NCI-H2081 (cell line): ENCODE data around the gene ASCC1.
"Not testable (repeated sequence)": the region's sequence is repeated elsewhere in the genome, so short reads cannot be mapped to it uniquely, and the experiment has no call there.

Experiments used
- DNase-seq, 2 experiments: peaks; one replicate each; lab custom pipeline; 2025; lab: John Stamatoyannopoulos, UW

Gene ASCC1

GRCh38 chr10:72220637-72221036 is 4.6 kb upstream of the ASCC1 start:
- no peak for DNase-seq

DNA sequence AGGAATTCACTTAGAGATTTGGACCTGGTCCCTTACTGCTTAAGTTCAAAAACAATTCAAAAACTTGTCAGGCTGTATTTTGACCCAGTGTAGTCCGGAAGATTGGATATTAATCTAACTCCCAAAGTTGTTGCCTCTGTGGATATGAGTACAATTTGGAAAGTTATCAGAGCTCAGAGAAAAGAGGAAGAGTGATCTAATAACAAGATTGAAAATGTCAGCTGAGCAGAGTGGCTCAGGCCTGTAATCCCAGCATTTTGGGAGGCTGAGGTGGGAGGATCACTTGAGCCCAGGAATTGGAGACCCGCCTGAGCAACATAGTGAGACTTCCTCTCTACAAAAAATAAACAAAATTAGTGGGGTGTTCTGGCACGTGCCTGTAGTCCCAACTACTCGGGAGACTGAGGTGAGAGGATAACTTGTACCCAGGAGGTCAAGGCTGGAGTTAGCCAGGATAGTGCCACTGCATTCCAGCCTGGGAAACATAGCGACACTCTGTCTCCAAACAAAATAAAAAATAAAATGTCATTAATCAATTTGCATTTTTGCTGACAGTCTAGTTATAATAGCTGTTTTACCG is 3.2 kb upstream of the ASCC1 start:
- DNase-seq: no peak

DNA sequence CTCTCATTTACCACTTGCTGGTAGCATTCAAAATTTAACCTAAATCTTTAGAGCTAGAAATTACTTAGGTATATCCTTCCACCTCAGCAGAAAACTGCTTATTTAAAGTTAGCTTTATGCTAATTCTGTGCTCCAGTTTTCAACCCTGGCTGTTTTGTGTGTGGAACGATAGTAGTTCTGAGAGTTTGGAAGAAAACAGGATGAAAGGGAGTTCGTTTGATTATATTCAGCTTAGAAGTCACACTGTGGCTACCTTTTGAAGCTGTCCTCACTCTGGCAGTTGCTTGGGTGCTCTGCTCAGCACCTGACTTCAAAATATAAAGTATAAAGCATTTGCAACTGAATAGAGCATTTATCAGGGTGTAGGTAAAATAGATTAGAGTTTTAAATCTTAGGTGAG is 2.6 kb upstream of the ASCC1 start:
- DNase-seq: no peak

DNA sequence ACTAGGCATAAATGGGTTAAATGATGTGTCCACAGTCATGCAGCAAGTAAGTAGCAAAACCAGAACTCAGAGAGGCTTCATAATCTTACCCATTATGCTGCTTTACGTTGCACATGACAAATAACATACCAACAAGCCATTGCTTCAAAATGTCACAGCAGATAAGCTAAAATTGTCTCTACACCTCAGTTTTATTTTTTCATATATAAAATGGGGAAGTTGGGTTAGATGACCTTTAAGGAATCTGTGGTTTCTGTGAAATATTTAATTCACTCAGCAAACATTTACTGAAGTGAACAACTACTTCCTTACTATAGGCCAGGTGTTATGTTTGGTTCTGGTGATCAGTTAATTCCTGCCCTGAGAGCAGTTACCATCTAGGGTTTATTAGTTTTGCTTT is 2.2 kb upstream of the ASCC1 start:
- no peak for DNase-seq

GRCh38 chr10:72211832-72212231 is 4.2 kb downstream of the ASCC1 start:
- not testable (repeated sequence) for DNase-seq

GRCh38 chr10:72211381-72211780 is 4.7 kb downstream of the ASCC1 start:
- not testable (repeated sequence) for DNase-seq

GRCh38 chr10:72208526-72208925 is 7.5 kb downstream of the ASCC1 start:
- DNase-seq: not testable (repeated sequence)

- DNase-seq: no peak
Observed at GRCh38 chr10:72206511-72207229, 9.4 kb downstream of the ASCC1 start.

GRCh38 chr10:72204724-72205123 is 11.4 kb downstream of the ASCC1 start:
- no peak for DNase-seq

DNA sequence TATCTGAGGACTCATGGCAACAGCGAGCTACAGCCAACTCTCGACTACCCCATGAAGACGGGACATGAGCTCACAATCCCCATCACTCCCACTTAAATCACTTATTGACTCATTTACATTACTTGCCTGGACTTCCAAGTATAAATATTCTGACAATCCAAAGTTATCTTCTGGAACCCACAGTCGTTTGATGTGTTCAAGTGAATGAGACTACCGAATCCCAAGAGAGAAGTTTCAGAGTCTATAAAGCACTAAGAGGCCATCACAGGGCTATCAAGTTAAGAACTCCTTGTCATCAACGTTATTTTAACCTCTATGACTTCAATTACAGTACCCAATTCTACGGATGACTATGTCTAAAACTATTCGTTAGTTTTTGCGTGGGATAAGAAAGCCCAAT is 11.8 kb downstream of the ASCC1 start:
- DNase-seq: no peak

DNA sequence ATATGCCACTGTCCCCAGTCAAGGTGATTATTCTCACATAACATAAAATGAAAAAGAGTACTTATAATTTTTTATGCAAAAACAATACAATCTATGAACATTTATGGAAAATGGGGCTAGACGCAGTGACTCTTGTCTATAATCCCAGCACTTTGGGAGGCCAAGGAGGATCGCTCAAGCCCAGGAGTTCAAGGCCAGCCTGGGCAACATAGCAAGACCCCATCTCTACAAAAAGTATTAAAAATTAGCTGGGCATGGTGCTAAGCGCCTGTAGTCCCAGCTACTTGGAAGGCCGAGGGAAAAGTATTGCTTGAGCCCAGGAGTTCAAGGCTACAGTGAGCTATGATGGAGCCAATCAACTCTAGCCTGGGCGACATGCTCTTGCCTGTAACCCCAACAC is 14.8 kb downstream of the ASCC1 start:
- no peak for DNase-seq

- DNase-seq: no peak
Observed at GRCh38 chr10:72200883-72201282, 15.2 kb downstream of the ASCC1 start.

DNA sequence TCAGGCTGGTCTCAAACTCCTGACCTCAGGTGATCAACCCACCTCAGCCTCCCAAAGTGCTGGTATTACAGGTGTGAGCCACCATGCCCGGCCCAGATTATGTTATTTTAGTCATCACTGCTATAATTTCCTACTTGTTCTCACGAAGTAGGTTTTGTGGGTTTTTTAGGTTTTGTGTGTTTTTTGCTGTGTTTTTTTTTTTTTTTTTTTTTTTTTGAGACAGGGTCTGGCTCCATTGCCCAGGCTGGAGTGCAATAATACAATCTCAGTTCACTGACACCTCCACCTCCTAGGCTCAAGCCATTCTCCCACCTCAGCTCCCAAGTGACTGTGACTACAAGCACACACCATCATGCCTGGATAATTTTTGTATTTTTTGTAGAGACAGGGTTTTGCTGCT is 21.1 kb downstream of the ASCC1 start:
- no peak for DNase-seq

- DNase-seq: no peak
Observed at GRCh38 chr10:72186982-72187330, 29.1 kb downstream of the ASCC1 start.

DNA sequence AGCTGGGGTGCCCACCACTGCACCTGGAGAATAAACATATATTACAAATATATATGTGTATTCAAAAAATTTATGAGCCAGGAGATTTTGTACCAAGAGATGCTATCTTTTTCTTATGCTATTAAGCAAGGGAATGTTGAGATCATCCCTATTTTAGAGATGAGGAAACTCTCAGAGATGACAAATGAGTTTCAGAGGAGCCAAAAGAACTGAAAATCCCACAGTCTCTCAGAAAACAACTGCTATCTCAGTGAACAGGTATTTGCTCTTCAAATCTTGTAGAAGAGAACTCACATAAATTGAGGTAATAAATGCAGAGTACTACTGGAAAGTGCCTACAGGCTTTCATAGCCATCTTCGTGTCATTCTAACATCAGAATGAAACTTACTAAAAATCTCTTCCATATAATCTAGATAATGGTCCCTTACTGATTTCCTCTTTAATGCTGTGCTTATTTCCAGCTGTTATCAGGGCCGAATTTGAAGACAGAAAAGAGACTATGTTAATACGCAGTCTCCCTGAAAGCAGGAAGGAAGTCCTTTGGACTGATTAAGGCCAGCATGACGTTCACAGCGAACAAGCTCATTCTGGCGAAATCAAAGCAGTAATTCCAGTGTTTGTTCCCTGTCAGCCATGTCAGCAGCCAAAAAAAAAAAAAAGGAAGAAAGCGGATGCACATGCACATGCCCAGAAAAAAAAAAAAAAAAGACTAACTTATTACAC is 29.7 kb downstream of the ASCC1 start:
- DNase-seq: peak; percentile 28 to 74

DNA sequence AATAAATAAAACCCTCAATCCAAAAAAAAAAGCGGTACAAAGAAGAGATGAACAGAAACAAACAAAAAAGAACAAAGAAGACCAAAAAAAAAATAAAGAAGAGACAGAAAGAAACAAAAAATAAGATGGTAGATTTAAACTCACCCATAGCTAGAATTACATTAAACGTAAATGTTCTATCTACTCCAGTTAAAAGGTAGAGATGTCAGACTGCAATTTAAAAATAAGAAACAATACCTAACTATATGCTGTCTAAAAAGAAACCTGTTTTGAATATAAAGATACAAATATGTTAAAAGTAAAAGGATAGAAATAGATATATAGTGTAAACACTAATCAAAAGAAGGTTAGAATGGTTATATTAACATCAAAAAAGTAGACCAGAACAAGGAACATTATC is 31.9 kb downstream of the ASCC1 start:
- no peak for DNase-seq

- DNase-seq: no peak
Observed at GRCh38 chr10:72177454-72177853, 38.6 kb downstream of the ASCC1 start.

GRCh38 chr10:72176701-72177100 is 39.4 kb downstream of the ASCC1 start:
- DNase-seq: no peak

GRCh38 chr10:72175149-72175548 is 40.9 kb downstream of the ASCC1 start:
- no peak for DNase-seq

- DNase-seq: no peak
Observed at GRCh38 chr10:72174297-72174662, 41.8 kb downstream of the ASCC1 start.

GRCh38 chr10:72173619-72174296 is 42.3 kb downstream of the ASCC1 start:
- peak in 1 of 2 experiments; percentile 63 for DNase-seq

GRCh38 chr10:72173262-72173618 is 42.8 kb downstream of the ASCC1 start:
- no peak for DNase-seq

- no peak for DNase-seq
Observed at GRCh38 chr10:72171175-72171630, 44.9 kb downstream of the ASCC1 start.
